Smooth muscle cell (in vitro differentiated cells): ENCODE measurements around the gene SCUBE2. TPM values are rescaled to one million over a fixed set of nuclear protein-coding genes. Genes with fewer than 3 reads are reported as not detected.

Experiments
- DNase-seq: peaks from one replicate; lab custom pipeline; 2025; ENCODE audit not compliant: unreplicated experiment; lab: John Stamatoyannopoulos, UW
- H2AFZ ChIP-seq: fragments of 200-600 bp; sonication (generic); 2 replicates; pipeline ENCODE4 v1.6.0; 2016; ENCODE audit warnings: antibody characterized with exemption, low read depth, mild to moderate bottlenecking
- H3F3A ChIP-seq: fragments of 200-600 bp; sonication (generic); 2 replicates; pipeline ENCODE4 v1.6.0; 2017; ENCODE audit warnings: antibody characterized with exemption, low read depth
- H3K27ac ChIP-seq: fragments of 200-600 bp; sonication (generic); 2 replicates; pipeline ENCODE4 v1.5.1; 2016; ENCODE audit warnings: low read depth, mild to moderate bottlenecking
- H3K27me3 ChIP-seq: fragments of 200-600 bp; sonication (generic); 2 replicates; pipeline ENCODE4 v1.6.1; 2016; ENCODE audit warnings: low read depth, mild to moderate bottlenecking
- H3K36me3 ChIP-seq: fragments of 200-600 bp; sonication (generic); 2 replicates; pipeline ENCODE4 v1.5.1; 2016; ENCODE audit warnings: low read depth
- H3K4me1 ChIP-seq: fragments of 200-600 bp; sonication (generic); 2 replicates; pipeline ENCODE4 v1.5.1; 2016; ENCODE audit warnings: low read depth
- H3K4me2 ChIP-seq: fragments of 200-600 bp; sonication (generic); 2 replicates; pipeline ENCODE4 v1.6.0; 2016; ENCODE audit warnings: mild to moderate bottlenecking
- H3K4me3 ChIP-seq: fragments of 200-600 bp; sonication (generic); 2 replicates; pipeline ENCODE4 v1.5.1; 2016; ENCODE audit warnings: mild to moderate bottlenecking
- H3K79me2 ChIP-seq: fragments of 200-600 bp; sonication (generic); 2 replicates; pipeline ENCODE4 v1.6.0; 2016; ENCODE audit warnings: low read depth, mild to moderate bottlenecking
- H3K9ac ChIP-seq: fragments of 200-600 bp; sonication (generic); 2 replicates; pipeline ENCODE4 v1.6.0; 2016; ENCODE audit warnings: low read depth
- H3K9me3 ChIP-seq: fragments of 200-600 bp; sonication (generic); replicated peaks from 2 replicates; pipeline ENCODE4 v1.5.1; 2016; ENCODE audit warnings: low read depth
- H4K20me1 ChIP-seq: fragments of 200-600 bp; sonication (generic); 2 replicates; pipeline ENCODE4 v1.6.0; 2016; ENCODE audit warnings: low read depth
- CTCF ChIP-seq: fragments of 200-600 bp; sonication (generic); IDR thresholded peaks from 2 replicates; pipeline ENCODE4 v1.5.1; 2017; ENCODE audit warnings: borderline replicate concordance, mild to moderate bottlenecking, antibody characterized with exemption; ENCODE audit not compliant: insufficient read depth, poor library complexity, severe bottlenecking
- WGBS: methylation state at CpG from one replicate; pipeline ENCODE4 v1.1.7; 2016; ENCODE audit warnings: low lambda C conversion rate; 5-methylcytosine and 5-hydroxymethylcytosine counted together
- polyA plus RNA-seq: library from polyadenylated mRNA; unstranded; fragments of >200 nt; fragmentation: Nextera tagmentation; extraction: Ambion mirVana; gene quantifications from 2 replicates; pipeline ENCODE4 v1.2.1, GENCODE V29; 2016
- total RNA-seq: library from RNA; depleted of rRNA; stranded (reverse); fragments of >200 nt; gene quantifications from 2 replicates; pipeline ENCODE4 v1.2.3, GENCODE V29; 2014

Gene SCUBE2
- total and polyA plus RNA-seq, 2 experiments from 2014 or later, result 2.2 to 5.0 TPM

GRCh38 chr11:9109858-9110731 lies 18.7 kb upstream of the SCUBE2 start:
- H4K20me1 ChIP-seq, result no peaks in the 10 kb centered on the region

GRCh38 chr11:9104580-9104979 lies 13.2 kb upstream of the SCUBE2 start:
- Histone ChIP-seq H3K36me3 (no peaks in the 10 kb centered on the region), H4K20me1 (no peaks in the 10 kb centered on the region), H3K27ac (no peak overlapping the region), H3K9ac (no peak overlapping the region), H3K27me3 (no peaks in the 10 kb centered on the region), H3K4me1 (no peaks in the 10 kb centered on the region), H3K79me2 (no peaks in the 10 kb centered on the region), H3K9me3 (no peaks in the 10 kb centered on the region), H2AFZ (no peak overlapping the region), H3K4me2 (no peak overlapping the region), H3F3A (no peaks in the 10 kb centered on the region), H3K4me3 (no peak overlapping the region)
- TF ChIP-seq CTCF, result no peak
- no peak for DNase-seq
- WGBS, result 93% methylated on average over 7 of the region's 7 CpGs

More at GRCh38 chr11:9109858-9110731, 18.7 kb upstream of the SCUBE2 start:
- 88% methylated on average over 3 of the region's 3 CpGs for WGBS
- no peak overlapping the region for H3K27ac ChIP-seq
- no peak overlapping the region for H3K4me2 ChIP-seq
- no peaks in the 10 kb centered on the region for H3F3A ChIP-seq
- peaks cover 12% of the 10 kb centered on the region for H3K9me3 ChIP-seq
- no peak overlapping the region for H3K4me3 ChIP-seq
- DNase-seq, result no peak
- no peaks in the 10 kb centered on the region for H3K27me3 ChIP-seq
- no peak for TF ChIP-seq CTCF
- no peak overlapping the region for H2AFZ ChIP-seq
- peaks cover 4% of the 10 kb centered on the region for H3K36me3 ChIP-seq
- no peaks in the 10 kb centered on the region for H3K79me2 ChIP-seq
- no peaks in the 10 kb centered on the region for H3K4me1 ChIP-seq
- no peak overlapping the region for H3K9ac ChIP-seq

- TF ChIP-seq CTCF, result no peak
- Histone ChIP-seq H3K27me3 (no peaks in the 10 kb centered on the region), H3K9ac (no peak overlapping the region), H3K4me1 (no peaks in the 10 kb centered on the region), H2AFZ (no peak overlapping the region), H4K20me1 (no peaks in the 10 kb centered on the region), H3K36me3 (no peaks in the 10 kb centered on the region), H3K9me3 (no peaks in the 10 kb centered on the region), H3K4me2 (no peak overlapping the region), H3K27ac (no peak overlapping the region), H3F3A (no peaks in the 10 kb centered on the region), H3K79me2 (no peaks in the 10 kb centered on the region), H3K4me3 (no peak overlapping the region)
- WGBS, result 96% methylated on average over 7 of the region's 7 CpGs
- no peak for DNase-seq
These were observed 12.3 kb upstream of the SCUBE2 start for GRCh38 chr11:9103542-9104276.
